A673 (cell line): ENCODE data around the gene CDH6.

Experiments
- CTCF ChIP-seq: fragments of 300-800, 200-600 bp; sonication (generic); conservative IDR thresholded peaks from 2 replicates; pipeline ENCODE4 v1.5.1; 2017; ENCODE audit warnings: low read depth, mild to moderate bottlenecking, antibody characterized with exemption, low read length, moderate library complexity, mixed read lengths
- EZH2 ChIP-seq: fragments of 200-600 bp; sonication (generic); IDR thresholded peaks from 2 replicates; pipeline ENCODE4 v1.6.1; 2017; ENCODE audit warnings: borderline replicate concordance, low read depth, mild to moderate bottlenecking, mixed read lengths, antibody characterized with exemption, low read length; ENCODE audit not compliant: poor library complexity, severe bottlenecking

- TF ChIP-seq CTCF (peak; percentile 58), EZH2 (no peak)
These were observed 2.8 kb downstream of the CDH6 start for GRCh38 chr5:31196309-31196708.
